GM12878 (cell line): ENCODE results near the gene GALE. TPM values are rescaled to one million over a fixed set of nuclear protein-coding genes. Genes with fewer than 3 reads are reported as not detected.

ENCODE experiments used
- ATAC-seq: fragments of 200-7000 bp; cut with Tn5 transposase; 3 replicates; pipeline ENCODE4 v1.9.1; 2020; ENCODE audit warnings: mild to moderate bottlenecking, moderate library complexity
- BruUV-seq: library from RNA; stranded (reverse); fragments of 400-500 nt; replicated peaks from 2 replicates; lab custom pipeline; 2021; lab: Mats Ljungman, UMichigan
- CTCF ChIA-PET: fragments of 300-600 bp; sonication (Branson Sonifier 250); formaldehyde crosslinking; extraction: SDS; loops from one replicate; lab custom pipeline; 2021; ENCODE audit warnings: inconsistent platforms; lab: Yijun Ruan, JAX
- POLR2A ChIA-PET: fragments of 350-600 bp; formaldehyde crosslinking; extraction: SDS; loops from one replicate; lab custom pipeline; 2021; ENCODE audit warnings: inconsistent platforms; lab: Charles Lee
- RAD21 ChIA-PET: fragments of 300-600 bp; sonication (Branson Sonifier 250); formaldehyde crosslinking; loops from one replicate; lab custom pipeline; 2023; ENCODE audit warnings: antibody characterized with exemption; ENCODE audit not compliant: unreplicated experiment; lab: Charles Lee
- SMC1A ChIA-PET: fragments of 300-600 bp; sonication (Branson Sonifier 250); formaldehyde crosslinking; loops from one replicate; lab custom pipeline; 2023; ENCODE audit not compliant: unreplicated experiment, uncharacterized antibody; lab: Charles Lee
- DNase-seq: peaks from one replicate; pipeline ENCODE4 v3.0.0-alpha.2; 2011; ENCODE audit warnings: low read depth, low spot score
- FAIRE-seq: peaks from 3 replicates; lab custom pipeline; 2011; peaks lifted over from hg19 to GRCh38; lab: Jason Lieb, UNC
- H2AFZ ChIP-seq: 2 replicates; pipeline ENCODE4 v1.6.0; 2011; ENCODE audit warnings: low read depth, low read length, control low read depth; ENCODE audit not compliant: control insufficient read depth
- H3K27ac ChIP-seq: 2 replicates; pipeline ENCODE4 v1.5.1; 2011; ENCODE audit warnings: control low read depth; ENCODE audit not compliant: control insufficient read depth, insufficient read depth
- H3K27me3 ChIP-seq, 2 experiments: replicated peaks in 1 of 2; 2 replicates each; pipeline versions ENCODE4 v1.6.0 to v1.6.1; 2011; ENCODE audit warnings: low read length in 1 of 2; ENCODE audit not compliant: control insufficient read depth in 2 of 2, insufficient read depth in 2 of 2
- H3K36me3 ChIP-seq, 2 experiments: 2 replicates each; pipeline ENCODE4 v1.5.1; 2011; ENCODE audit warnings: low read length in 1 of 2; ENCODE audit not compliant: control insufficient read depth in 2 of 2, insufficient read depth in 2 of 2
- H3K4me1 ChIP-seq: 2 replicates; pipeline ENCODE4 v1.6.1; 2011; ENCODE audit warnings: mild to moderate bottlenecking, low read length, moderate library complexity, mixed read lengths; ENCODE audit not compliant: control insufficient read depth, insufficient read depth
- H3K4me2 ChIP-seq: 2 replicates; pipeline ENCODE4 v1.6.0; 2011; ENCODE audit warnings: control low read depth; ENCODE audit not compliant: control insufficient read depth, insufficient read depth
- H3K4me3 ChIP-seq: fragments of 200-600 bp; sonication (generic); 2 replicates; pipeline ENCODE4 v1.5.1; 2016
- H3K79me2 ChIP-seq: 2 replicates; pipeline ENCODE4 v1.6.0; 2011; ENCODE audit warnings: low read length; ENCODE audit not compliant: control insufficient read depth, insufficient read depth
- H3K9ac ChIP-seq: 2 replicates; pipeline ENCODE4 v1.8.0; 2011; ENCODE audit warnings: low read length, control low read depth, mixed read lengths; ENCODE audit not compliant: control insufficient read depth, insufficient read depth
- H3K9me3 ChIP-seq: replicated peaks from 3 replicates; pipeline ENCODE4 v1.5.1; 2011; ENCODE audit warnings: mild to moderate bottlenecking, low read length; ENCODE audit not compliant: control insufficient read depth, insufficient read depth
- H4K20me1 ChIP-seq: 2 replicates; pipeline ENCODE4 v1.6.0; 2011; ENCODE audit not compliant: control insufficient read depth, insufficient read depth
- ATF3 ChIP-seq: IDR thresholded peaks from 2 replicates; pipeline ENCODE4 v1.6.1; 2011; ENCODE audit warnings: low read depth, mild to moderate bottlenecking, low read length, moderate library complexity, borderline replicate concordance; ENCODE audit errors: extremely low read depth
- CREB1 ChIP-seq: IDR thresholded peaks from 2 replicates; pipeline ENCODE4 v1.6.1; 2012; ENCODE audit warnings: low read depth, mild to moderate bottlenecking, inconsistent platforms
- CUX1 ChIP-seq: IDR thresholded peaks from 2 replicates; pipeline ENCODE4 v1.6.1; 2012; ENCODE audit warnings: improper control_type of control experiment, low read depth, low read length; ENCODE audit not compliant: insufficient replicate concordance
- EZH2 ChIP-seq: IDR thresholded peaks from 2 replicates; pipeline ENCODE4 v1.6.1; 2012; ENCODE audit warnings: low read depth, mild to moderate bottlenecking, control low read depth, inconsistent platforms, low read length, borderline replicate concordance; ENCODE audit not compliant: control insufficient read depth
- IRF5 ChIP-seq: fragments of 450-650 bp; IDR thresholded peaks from 2 replicates; pipeline ENCODE4 v1.6.1; 2017; ENCODE audit warnings: borderline replicate concordance
- JUNB ChIP-seq: IDR thresholded peaks from 2 replicates; pipeline ENCODE4 v1.6.1; 2016; ENCODE audit warnings: antibody characterized with exemption, mild to moderate bottlenecking
- KAT2A ChIP-seq: conservative IDR thresholded peaks from 2 replicates; pipeline ENCODE4 v1.6.1; 2011; ENCODE audit warnings: low read depth, low read length; ENCODE audit not compliant: control insufficient read depth
- LARP7 ChIP-seq: fragments of 450-650 bp; IDR thresholded peaks from 2 replicates; pipeline ENCODE4 v1.6.1; 2017; ENCODE audit warnings: mild to moderate bottlenecking
- MYB ChIP-seq: fragments of 150-350 bp; IDR thresholded peaks from 2 replicates; pipeline ENCODE4 v1.6.1; 2014; ENCODE audit warnings: mild to moderate bottlenecking, low read depth, low read length, borderline replicate concordance
- NFXL1 ChIP-seq: fragments of 450-650 bp; IDR thresholded peaks from 2 replicates; pipeline ENCODE4 v1.6.1; 2017; ENCODE audit warnings: antibody characterized with exemption, mild to moderate bottlenecking, borderline replicate concordance
- POLR2A ChIP-seq: IDR thresholded peaks from 2 replicates; pipeline ENCODE4 v1.6.1; 2011; ENCODE audit warnings: low read depth, mild to moderate bottlenecking, low read length
- RFX5 ChIP-seq: IDR thresholded peaks from 2 replicates; pipeline ENCODE4 v1.6.1; 2011; ENCODE audit warnings: low read depth, low read length, improper control_type of control experiment
- SMAD1 ChIP-seq: fragments of 450-650 bp; IDR thresholded peaks from 2 replicates; pipeline ENCODE4 v1.6.1; 2018; ENCODE audit warnings: mild to moderate bottlenecking, low read depth; ENCODE audit not compliant: partially characterized antibody
- TAF1 ChIP-seq: IDR thresholded peaks from 2 replicates; pipeline ENCODE4 v1.6.1; 2011; ENCODE audit warnings: mild to moderate bottlenecking, low read depth, low read length, borderline replicate concordance
- TARDBP ChIP-seq: IDR thresholded peaks from 2 replicates; pipeline ENCODE4 v1.6.1; 2016; ENCODE audit warnings: borderline replicate concordance
- WRNIP1 ChIP-seq: IDR thresholded peaks from 2 replicates; pipeline ENCODE4 v1.6.1; 2011; ENCODE audit warnings: low read depth, low read length, improper control_type of control experiment, borderline replicate concordance
- WGBS: methylation state at CpG from one replicate; pipeline ENCODE4 v1.1.6; 2016; ENCODE audit warnings: low lambda C conversion rate; ENCODE audit not compliant: insufficient replicate concordance, insufficient coverage; ENCODE audit errors: missing lambda C conversion rate; 5-methylcytosine and 5-hydroxymethylcytosine counted together
- in situ Hi-C: fragments of 300-500 bp; cut with MboI; formaldehyde crosslinking; loops from 9 replicates; pipeline ENCODE4 v1.14.3; 2018; ENCODE audit warnings: mixed read lengths
- intact Hi-C: fragments of 100-400 bp; cut with micrococcal nuclease; formaldehyde crosslinking; loops from one replicate; pipeline ENCODE4 v1.14.2; 2022; ENCODE audit not compliant: unreplicated experiment
- polyA plus RNA-seq, 11 experiments: library from polyadenylated mRNA; depleted of rRNA in 4 of 11; unstranded in 6 of 11; stranded (reverse) in 5 of 11; fragments of >200 nt; fragmentation: Nextera tagmentation in 4 of 11; fragmentation: Illumina TruSeq in 1 of 11; extraction: Ambion mirVana in 4 of 11; extraction: Trizol in 1 of 11; gene quantifications; 1 replicate in 1 of 11; 2 replicates in 10 of 11; pipeline versions ENCODE4 v1.2.1 to v1.2.3, GENCODE V29; 2011 to 2016; ENCODE audit warnings: inconsistent platforms in 2 of 11, missing spikeins in 2 of 11, low read depth in 1 of 11
- total RNA-seq, 4 experiments: library from RNA; depleted of rRNA in 3 of 4; stranded (reverse); fragments of >200 nt in 3 of 4; fragmentation: Illumina TruSeq in 1 of 4; extraction: Trizol in 1 of 4; gene quantifications; 2 replicates each; pipeline versions ENCODE4 v1.2.1 to v1.2.3, GENCODE V29; 2013 to 2021
- TF ChIP-seq, protein P1 (sequence below): IDR thresholded peaks from 2 replicates; pipeline ENCODE4 v1.6.1; 2012; ENCODE audit warnings: low read depth, low read length, improper control_type of control experiment

The GALE gene
- total and polyA plus RNA-seq, 10 of the 15 experiments (the other 5 are each of a cell fraction or from before 2014, with no cell fraction given), result 4.2 to 93.7 (median 40.4) TPM

GRCh38 chr1:23838401-23838866 is 37.9 kb upstream of the GALE start:
- H3K4me2 ChIP-seq, result peak overlapping the region; percentile 80
- no peak overlapping the region for H3K9ac ChIP-seq
- H3K79me2 ChIP-seq, result no peaks in the 10 kb centered on the region
- WGBS, result under 1% methylated on average over 19 of the region's 21 CpGs
- ChIA-PET POLR2A (interaction anchor here (0.7 to 1.9 kb wide), 6 partner anchors 13 to 71 kb away, joined by 3 to 13 read pairs (median 4); partner anchors contain the start of gene HMGCL), SMC1A (interaction anchor here (0.7 to 1.6 kb wide), 5 partner anchors 11 to 581 kb away, joined by 3 to 8 read pairs (median 3); no protein-coding TSS in a partner anchor), RAD21 (interaction anchor here (1.0 to 1.8 kb wide), 2 partner anchors 27 kb away, joined by 3 to 14 read pairs; no protein-coding TSS in a partner anchor), CTCF (interaction anchor here (0.7 to 3.7 kb wide), 6 partner anchors 16 to 169 kb away, joined by 3 to 16 read pairs (median 3); no protein-coding TSS in a partner anchor)
- FAIRE-seq (no peak), DNase-seq (peak; percentile 28), ATAC-seq (peak; percentile 100)
- no peaks in the 10 kb centered on the region for H3K27me3 ChIP-seq
- BruUV-seq, result no TSS peak
- H3K27ac ChIP-seq, result no peak overlapping the region
- no peaks in the 10 kb centered on the region for H4K20me1 ChIP-seq
- H3K36me3 ChIP-seq, result no peaks in the 10 kb centered on the region
- intact Hi-C loops, result no loop called here
- no peaks in the 10 kb centered on the region for H3K4me1 ChIP-seq
- no peaks in the 10 kb centered on the region; the same call in 2 of the 3 replicates for H3K9me3 ChIP-seq
- H2AFZ ChIP-seq, result peak overlapping the region; percentile 77
- in situ Hi-C loops, result no loop called here
- H3K4me3 ChIP-seq, result peak overlapping the region; percentile 61; the same call in 1 of the 2 replicates
- TF ChIP-seq SMAD1 (no peak), JUNB (no peak), EZH2 (no peak), RFX5 (no peak), TAF1 (no peak), CREB1 (no peak), MYB (no peak), IRF5 (no peak), ATF3 (no peak), TARDBP (no peak), WRNIP1 (no peak), NFXL1 (no peak), POLR2A (0 out of 2 replicates have a peak, but pooled peaks have one; percentile 38), LARP7 (peak; percentile 54; the same call in 1 of the 2 replicates), CUX1 (no peak), KAT2A (no peak)
- TF ChIP-seq, protein P1, sequence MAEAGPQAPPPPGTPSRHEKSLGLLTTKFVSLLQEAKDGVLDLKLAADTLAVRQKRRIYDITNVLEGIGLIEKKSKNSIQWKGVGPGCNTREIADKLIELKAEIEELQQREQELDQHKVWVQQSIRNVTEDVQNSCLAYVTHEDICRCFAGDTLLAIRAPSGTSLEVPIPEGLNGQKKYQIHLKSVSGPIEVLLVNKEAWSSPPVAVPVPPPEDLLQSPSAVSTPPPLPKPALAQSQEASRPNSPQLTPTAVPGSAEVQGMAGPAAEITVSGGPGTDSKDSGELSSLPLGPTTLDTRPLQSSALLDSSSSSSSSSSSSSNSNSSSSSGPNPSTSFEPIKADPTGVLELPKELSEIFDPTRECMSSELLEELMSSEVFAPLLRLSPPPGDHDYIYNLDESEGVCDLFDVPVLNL, result no peak
